H9 (cell line): ENCODE measurements around the gene SS18L1. TPM values are rescaled to one million over a fixed set of nuclear protein-coding genes. Genes with fewer than 3 reads are reported as not detected.

ENCODE experiments used
- DNase-seq: peaks from one replicate; pipeline ENCODE4 v3.0.0-alpha.2; 2017
- H2AFZ ChIP-seq: one replicate; pipeline ENCODE4 v1.6.1; 2013; ENCODE audit warnings: mild to moderate bottlenecking, low read length, control low read depth, moderate library complexity
- H2AK5ac ChIP-seq: 2 replicates; pipeline ENCODE4 v1.6.1; 2013; ENCODE audit warnings: low read length, control low read depth, mixed read lengths; ENCODE audit not compliant: insufficient read length
- H2BK120ac ChIP-seq: one replicate; pipeline ENCODE4 v1.6.1; 2013; ENCODE audit warnings: low read depth, mild to moderate bottlenecking, low read length, control low read depth, inconsistent platforms; ENCODE audit not compliant: poor library complexity, severe bottlenecking
- H2BK12ac ChIP-seq: 2 replicates; pipeline ENCODE4 v1.6.1; 2013; ENCODE audit warnings: low read length, control low read depth, mixed read lengths, low read depth; ENCODE audit not compliant: insufficient read length
- H2BK15ac ChIP-seq: 2 replicates; pipeline ENCODE4 v1.6.1; 2013; ENCODE audit warnings: low read depth, low read length, control low read depth
- H2BK20ac ChIP-seq: one replicate; pipeline ENCODE4 v1.6.1; 2013; ENCODE audit warnings: low read depth, mild to moderate bottlenecking, low read length, control low read depth, inconsistent platforms; ENCODE audit not compliant: poor library complexity, severe bottlenecking
- H2BK5ac ChIP-seq: 2 replicates; pipeline ENCODE4 v1.6.1; 2013; ENCODE audit warnings: low read length, control low read depth, mixed read lengths; ENCODE audit not compliant: insufficient read length
- H3K14ac ChIP-seq: 2 replicates; pipeline ENCODE4 v1.6.1; 2013; ENCODE audit warnings: low read length, control low read depth; ENCODE audit not compliant: insufficient read depth
- H3K18ac ChIP-seq: 2 replicates; pipeline ENCODE4 v1.6.1; 2013; ENCODE audit warnings: low read depth, mild to moderate bottlenecking, mixed read lengths, low read length, control low read depth; ENCODE audit not compliant: insufficient read length
- H3K23ac ChIP-seq: 2 replicates; pipeline ENCODE4 v1.6.1; 2013; ENCODE audit warnings: low read length, control low read depth, mixed read lengths, low read depth; ENCODE audit not compliant: insufficient read length
- H3K23me2 ChIP-seq: 2 replicates; pipeline ENCODE4 v1.6.1; 2013; ENCODE audit warnings: low read depth, mild to moderate bottlenecking, mixed read lengths, low read length, control low read depth; ENCODE audit not compliant: insufficient read length, poor library complexity, severe bottlenecking
- H3K27ac ChIP-seq: 2 replicates; pipeline ENCODE4 v1.5.1; 2013; ENCODE audit warnings: low read length, control low read depth, mixed read lengths, low read depth; ENCODE audit not compliant: insufficient read length
- H3K27me3 ChIP-seq: 2 replicates; pipeline ENCODE4 v1.6.1; 2013; ENCODE audit warnings: low read length, control low read depth, inconsistent platforms; ENCODE audit not compliant: insufficient read depth
- H3K4ac ChIP-seq: 2 replicates; pipeline ENCODE4 v1.6.1; 2013; ENCODE audit warnings: low read depth, mild to moderate bottlenecking, control low read depth, inconsistent platforms, low read length, moderate library complexity
- H3K4me1 ChIP-seq: 2 replicates; pipeline ENCODE4 v1.6.1; 2013; ENCODE audit warnings: low read length, control low read depth, inconsistent platforms; ENCODE audit not compliant: insufficient read depth
- H3K4me2 ChIP-seq: 2 replicates; pipeline ENCODE4 v1.6.1; 2013; ENCODE audit warnings: low read length, control low read depth, mixed read lengths; ENCODE audit not compliant: insufficient read length, insufficient read depth
- H3K56ac ChIP-seq: 2 replicates; pipeline ENCODE4 v1.6.1; 2013; ENCODE audit warnings: low read depth, mild to moderate bottlenecking, mixed read lengths, low read length, control low read depth; ENCODE audit not compliant: insufficient read length
- H3K79me1 ChIP-seq: 2 replicates; pipeline ENCODE4 v1.6.1; 2013; ENCODE audit warnings: low read depth, mild to moderate bottlenecking, moderate library complexity, low read length, control low read depth, inconsistent platforms; ENCODE audit not compliant: insufficient read depth, poor library complexity, severe bottlenecking
- H3K79me2 ChIP-seq: 2 replicates; pipeline ENCODE4 v1.6.1; 2013; ENCODE audit warnings: low read length, control low read depth, inconsistent platforms; ENCODE audit not compliant: insufficient read depth
- H3K9ac ChIP-seq: 2 replicates; pipeline ENCODE4 v1.6.1; 2013; ENCODE audit warnings: low read length, control low read depth, mixed read lengths; ENCODE audit not compliant: insufficient read length; ENCODE audit errors: extremely low read depth
- H3K9me3 ChIP-seq: one replicate; pipeline ENCODE4 v1.6.1; 2013; ENCODE audit warnings: low read depth, low read length, inconsistent platforms; ENCODE audit not compliant: control insufficient read depth
- H3T11ph ChIP-seq: one replicate; pipeline ENCODE4 v1.6.1; 2013; ENCODE audit warnings: mild to moderate bottlenecking, low read length, control low read depth, inconsistent platforms
- H4K20me1 ChIP-seq: one replicate; pipeline ENCODE4 v1.6.1; 2013; ENCODE audit not compliant: control insufficient read depth, insufficient read length, insufficient read depth
- H4K5ac ChIP-seq: 2 replicates; pipeline ENCODE4 v1.6.1; 2013; ENCODE audit warnings: low read depth, mild to moderate bottlenecking, mixed read lengths, low read length, control low read depth; ENCODE audit not compliant: insufficient read length
- H4K8ac ChIP-seq: replicated peaks from 2 replicates; pipeline ENCODE4 v1.6.1; 2013; ENCODE audit warnings: low read length, control low read depth, mixed read lengths, low read depth; ENCODE audit not compliant: insufficient read length
- H4K91ac ChIP-seq: 2 replicates; pipeline ENCODE4 v1.6.1; 2013; ENCODE audit warnings: low read depth, mild to moderate bottlenecking, moderate library complexity, mixed read lengths, low read length, control low read depth; ENCODE audit not compliant: insufficient read length
- H3K27ac Mint-ChIP-seq, 3 experiments: 2 replicates in 2 of 3; 3 replicates in 1 of 3; pipeline ENCODE4 v1.8.0; 2020 to 2021; ENCODE audit warnings: mixed read lengths in 3 of 3, mild to moderate bottlenecking in 1 of 3, moderate library complexity in 1 of 3
- H3K27me3 Mint-ChIP-seq: 2 replicates; pipeline ENCODE4 v1.8.0; 2021; ENCODE audit warnings: low read depth, mild to moderate bottlenecking, moderate library complexity, mixed read lengths
- H3K36me3 Mint-ChIP-seq, 3 experiments: 2 replicates in 2 of 3; 3 replicates in 1 of 3; pipeline ENCODE4 v1.8.0; 2020 to 2021; ENCODE audit warnings: low read depth in 3 of 3, mixed read lengths in 3 of 3; ENCODE audit not compliant: insufficient read depth in 1 of 3
- H3K4me1 Mint-ChIP-seq, 2 experiments: 2 replicates each; pipeline ENCODE4 v1.8.0; 2020; ENCODE audit warnings: mixed read lengths in 2 of 2
- H3K4me3 Mint-ChIP-seq, 2 experiments: 2 replicates in 1 of 2; 3 replicates in 1 of 2; pipeline ENCODE4 v1.8.0; 2020 to 2021; ENCODE audit warnings: mild to moderate bottlenecking in 2 of 2, mixed read lengths in 2 of 2, moderate library complexity in 1 of 2
- H3K9me3 Mint-ChIP-seq, 2 experiments: 2 replicates in 1 of 2; 3 replicates in 1 of 2; pipeline ENCODE4 v1.8.0; 2020; ENCODE audit warnings: mild to moderate bottlenecking in 2 of 2, mixed read lengths in 2 of 2, moderate library complexity in 1 of 2
- CTCF ChIP-seq: fragments of 200-600 bp; sonication (generic); conservative IDR thresholded peaks from 3 replicates; pipeline ENCODE4 v1.8.0; 2021; ENCODE audit warnings: antibody characterized with exemption, mild to moderate bottlenecking
- WGBS: extraction: QIAGEN DNeasy Blood & Tissue Kit; methylation state at CpG from one replicate; pipeline ENCODE4 v1.1.7; 2013; ENCODE audit warnings: missing lambda C conversion rate, low lambda C conversion rate, mixed read lengths; ENCODE audit not compliant: insufficient read length; ENCODE audit errors: extremely low coverage; 5-methylcytosine and 5-hydroxymethylcytosine counted together
- total RNA-seq: library from RNA; stranded (reverse); gene quantifications from 2 replicates; pipeline ENCODE4 v1.2.1, GENCODE V29; 2021

SS18L1 gene
- total RNA-seq, 1 experiment from 2014 or later, result 22.2 TPM

- H3K9ac ChIP-seq, result no peak overlapping the region
- Mint-ChIP-seq H3K4me3 (no peak overlapping the region), H3K27me3 (peaks cover 20% of the 10 kb centered on the region), H3K4me1 (peaks cover 4 to 19% of the 10 kb centered on the region in 2 experiments), H3K9me3 (no peaks in the 10 kb centered on the region), H3K27ac (no peak overlapping the region), H3K36me3 (no peaks in the 10 kb centered on the region)
- H3K18ac ChIP-seq, result no peak overlapping the region
- H2BK15ac ChIP-seq, result no peak overlapping the region
- H3K79me1 ChIP-seq, result no peaks in the 10 kb centered on the region
- WGBS, result no CpG with 5 or more reads among the region's 21 CpGs
- no peak overlapping the region for H4K8ac ChIP-seq
- H2AK5ac ChIP-seq, result no peak overlapping the region
- no peak overlapping the region for H2BK120ac ChIP-seq
- no peaks in the 10 kb centered on the region for H3K23me2 ChIP-seq
- H3K9me3 ChIP-seq, result no peaks in the 10 kb centered on the region
- H2AFZ ChIP-seq, result no peak overlapping the region
- H3K4ac ChIP-seq, result no peak overlapping the region
- no peaks in the 10 kb centered on the region for H3K4me1 ChIP-seq
- H3K23ac ChIP-seq, result no peak overlapping the region
- TF ChIP-seq CTCF, result no peak
- no peak overlapping the region for H3K56ac ChIP-seq
- DNase-seq, result no peak
- no peak overlapping the region for H4K5ac ChIP-seq
- H3K4me2 ChIP-seq, result no peak overlapping the region
- H3K27ac ChIP-seq, result no peak overlapping the region
- no peak overlapping the region for H3T11ph ChIP-seq
- H4K91ac ChIP-seq, result no peak overlapping the region
- no peak overlapping the region for H2BK12ac ChIP-seq
- no peaks in the 10 kb centered on the region for H4K20me1 ChIP-seq
- H3K79me2 ChIP-seq, result no peaks in the 10 kb centered on the region
- H2BK5ac ChIP-seq, result no peak overlapping the region
- no peaks in the 10 kb centered on the region for H3K27me3 ChIP-seq
- no peak overlapping the region for H2BK20ac ChIP-seq
- H3K14ac ChIP-seq, result no peak overlapping the region
Measured at GRCh38 chr20:62210496-62210855, 66.9 kb downstream of the SS18L1 start.
